Mucosa of rectum (tissue), 2 donors: ENCODE results near the gene CXCR5.

ENCODE experiments used
- H3K27ac ChIP-seq, 2 donors: one replicate each; pipeline ENCODE4 v1.7.0; 2013; ENCODE audit warnings: inconsistent platforms in 2 of 2, low read depth in 2 of 2, low read length in 2 of 2
- H3K27me3 ChIP-seq, 2 donors: one replicate each; pipeline ENCODE4 v1.7.0; 2013; ENCODE audit warnings: low read length in 2 of 2; ENCODE audit not compliant: control insufficient read depth in 2 of 2, insufficient read depth in 2 of 2
- H3K36me3 ChIP-seq, 2 donors: one replicate each; pipeline ENCODE4 v1.7.0; 2013; ENCODE audit warnings: low read length in 2 of 2; ENCODE audit not compliant: control insufficient read depth in 2 of 2, insufficient read depth in 2 of 2
- H3K4me1 ChIP-seq, 2 donors: one replicate each; pipeline ENCODE4 v1.7.0; 2013; ENCODE audit warnings: low read length in 2 of 2, mild to moderate bottlenecking in 1 of 2; ENCODE audit not compliant: control insufficient read depth in 2 of 2, insufficient read depth in 2 of 2
- H3K4me3 ChIP-seq, 2 donors: one replicate each; pipeline ENCODE4 v1.7.0; 2013; ENCODE audit warnings: low read length in 2 of 2
- H3K9ac ChIP-seq, 2 donors: one replicate each; pipeline ENCODE4 v1.7.0; 2013; ENCODE audit warnings: low read length in 2 of 2, low read depth in 1 of 2, mild to moderate bottlenecking in 1 of 2
- H3K9me3 ChIP-seq, 2 donors: one replicate each; pipeline ENCODE4 v1.7.0; 2013; ENCODE audit warnings: low read length in 2 of 2; ENCODE audit not compliant: control insufficient read depth in 2 of 2
- donor health status: healthy.
- donor health status: Normal muscosa, but diverticular disease.

Gene CXCR5

DNA sequence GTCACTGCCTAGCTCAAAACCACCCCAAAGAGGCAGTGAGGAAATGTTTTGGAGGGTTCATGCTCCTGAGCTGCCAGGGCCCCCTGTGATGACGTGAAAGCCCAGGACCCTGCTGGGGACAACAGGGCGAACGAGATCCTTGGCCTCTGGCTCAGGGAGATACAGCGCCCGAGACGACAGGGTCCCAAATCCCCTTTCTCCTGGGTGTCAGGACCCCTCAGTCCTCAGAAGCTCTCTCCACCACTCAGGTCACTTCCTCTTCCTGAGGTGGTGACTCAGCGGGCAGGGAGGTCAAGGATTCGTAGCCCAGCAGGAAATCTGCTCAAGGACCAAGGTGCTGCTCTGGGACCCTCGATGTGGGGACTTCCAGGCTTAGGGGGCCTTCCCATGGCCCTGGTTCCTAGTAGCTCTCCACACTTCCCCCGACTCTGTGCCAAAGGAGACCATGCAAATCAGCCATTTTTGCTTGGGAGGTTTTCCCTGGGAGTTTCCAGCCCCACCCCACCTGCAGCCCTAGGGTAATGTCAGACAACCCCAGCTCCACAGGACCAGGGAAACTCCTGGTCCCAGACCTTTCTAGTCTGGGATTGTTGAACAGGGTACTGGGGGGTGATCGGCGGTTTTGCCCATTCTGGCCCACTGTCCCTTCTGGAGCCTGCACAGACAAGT is 29.2 kb downstream of the CXCR5 start:
- Histone ChIP-seq H3K9me3 (no peaks in the 10 kb centered on the region), H3K4me1 (peaks cover 68 to 81% of the 10 kb centered on the region in 2 donors), H3K27ac (peak overlapping the region; percentile 83 to 88), H3K36me3 (peaks cover 3 to 4% of the 10 kb centered on the region in 2 donors), H3K27me3 (no peaks in the 10 kb centered on the region), H3K9ac (peak overlapping the region; percentile 61), H3K4me3 (peak overlapping the region; percentile 15 to 28)

DNA sequence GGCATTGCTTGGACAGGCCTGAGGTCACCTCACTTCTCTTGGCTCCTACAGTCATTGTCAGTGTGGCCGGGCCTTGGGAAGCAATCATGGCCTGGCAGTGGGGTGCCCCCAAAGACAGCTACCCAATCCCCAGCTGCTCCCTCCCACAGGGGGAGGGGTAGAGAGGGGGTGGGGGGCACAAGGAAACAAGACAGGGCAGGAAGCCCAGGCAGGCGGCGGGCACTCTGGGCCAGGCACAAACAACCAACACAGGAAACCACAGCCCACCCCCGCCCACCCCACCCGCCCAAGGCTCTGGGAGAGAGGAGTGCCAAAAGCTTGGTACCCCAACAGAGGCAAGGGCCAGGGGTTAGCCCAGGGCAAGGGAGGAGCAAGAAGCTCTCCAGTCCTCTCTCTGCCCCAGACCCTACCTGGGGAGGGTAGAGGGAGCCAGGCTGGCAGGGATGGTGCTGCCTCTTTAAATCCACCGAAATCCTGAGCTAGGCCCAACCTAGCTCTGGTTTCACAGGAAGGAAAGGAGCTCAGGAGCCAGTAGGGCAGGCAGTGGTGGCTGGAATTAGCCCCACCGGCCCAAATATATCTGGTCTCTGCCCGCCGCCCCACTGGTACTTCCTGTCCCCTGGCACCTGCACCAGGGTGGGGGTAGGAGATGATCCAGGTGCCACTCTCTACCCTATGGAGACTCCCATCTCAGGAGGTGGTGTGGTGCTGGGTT is 29.9 kb downstream of the CXCR5 start:
- no peaks in the 10 kb centered on the region for H3K36me3 ChIP-seq
- peak overlapping the region; percentile 83 to 94 for H3K27ac ChIP-seq
- no peaks in the 10 kb centered on the region for H3K27me3 ChIP-seq
- peak overlapping the region; percentile 11 to 26 for H3K4me3 ChIP-seq
- no peaks in the 10 kb centered on the region for H3K9me3 ChIP-seq
- H3K4me1 ChIP-seq: peaks cover 73 to 87% of the 10 kb centered on the region in 2 donors
- H3K9ac ChIP-seq: peak overlapping the region in 1 of 2 donors; percentile 61

DNA sequence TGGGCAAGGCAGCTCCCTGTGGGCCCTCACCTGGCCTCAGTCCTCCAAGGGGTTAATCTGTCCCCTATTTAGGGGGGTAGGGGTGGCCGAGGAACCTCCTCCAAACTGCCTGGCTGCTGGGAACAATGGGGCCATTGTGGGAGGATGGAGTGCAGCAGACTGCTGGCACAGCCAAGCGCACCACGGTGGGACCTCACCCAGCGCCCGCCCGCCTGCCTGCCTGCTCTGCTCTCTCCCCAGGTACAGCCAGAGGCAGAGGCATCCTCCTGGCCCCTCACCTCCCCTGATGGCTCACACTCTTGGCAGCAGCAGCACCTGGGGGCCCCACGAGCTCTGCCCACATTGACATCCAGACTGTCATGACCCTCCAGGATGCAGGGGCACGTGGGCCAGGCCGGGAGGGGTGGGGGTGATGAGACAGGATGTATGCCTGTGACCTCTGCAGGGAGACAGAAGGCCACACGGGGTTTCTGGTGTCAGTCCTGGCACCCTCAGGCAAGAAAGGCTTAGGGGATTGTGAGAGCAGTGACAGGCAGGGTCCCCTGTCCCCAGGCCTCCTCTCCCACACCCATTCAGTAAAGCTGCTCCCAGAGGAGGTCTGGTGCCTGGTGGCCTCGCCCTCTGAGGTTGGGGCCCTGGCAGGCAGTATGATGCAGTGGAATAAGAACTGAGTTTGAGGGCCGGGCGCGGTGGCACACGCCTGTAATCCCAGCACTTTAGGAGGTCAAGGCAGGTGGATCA is 30.7 kb downstream of the CXCR5 start:
- Histone ChIP-seq H3K27me3 (no peaks in the 10 kb centered on the region), H3K36me3 (no peaks in the 10 kb centered on the region), H3K4me1 (peaks cover 79 to 94% of the 10 kb centered on the region in 2 donors), H3K9ac (peak overlapping the region in 1 of 2 donors; percentile 28), H3K27ac (peak overlapping the region; percentile 57 to 94), H3K9me3 (no peaks in the 10 kb centered on the region), H3K4me3 (peak overlapping the region in 1 of 2 donors; percentile 26)

DNA sequence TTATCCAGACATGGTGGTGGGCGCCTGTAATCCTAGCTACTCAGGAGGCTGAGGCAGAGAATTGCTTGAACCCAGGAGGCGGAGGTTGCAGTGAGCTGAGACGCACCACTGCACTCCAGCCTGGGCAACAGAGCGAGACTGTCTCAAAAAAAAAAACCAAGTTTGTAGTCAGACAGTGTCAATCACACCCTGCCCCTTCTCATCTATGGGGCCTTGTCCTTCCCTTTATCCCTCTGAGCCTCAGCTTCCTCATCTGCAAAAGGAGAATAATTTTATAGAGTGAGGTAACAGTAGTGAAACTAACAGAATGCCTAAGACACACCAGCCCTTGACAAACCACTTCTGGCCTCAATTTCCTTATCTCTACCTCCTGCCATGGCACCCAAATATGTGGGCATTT is 31.3 kb downstream of the CXCR5 start:
- H3K4me1 ChIP-seq: peaks cover 81 to 94% of the 10 kb centered on the region in 2 donors
- no peak overlapping the region for H3K9ac ChIP-seq
- no peaks in the 10 kb centered on the region for H3K9me3 ChIP-seq
- no peaks in the 10 kb centered on the region for H3K36me3 ChIP-seq
- no peaks in the 10 kb centered on the region for H3K27me3 ChIP-seq
- no peak overlapping the region for H3K4me3 ChIP-seq
- peak overlapping the region; percentile 57 to 94 for H3K27ac ChIP-seq

DNA sequence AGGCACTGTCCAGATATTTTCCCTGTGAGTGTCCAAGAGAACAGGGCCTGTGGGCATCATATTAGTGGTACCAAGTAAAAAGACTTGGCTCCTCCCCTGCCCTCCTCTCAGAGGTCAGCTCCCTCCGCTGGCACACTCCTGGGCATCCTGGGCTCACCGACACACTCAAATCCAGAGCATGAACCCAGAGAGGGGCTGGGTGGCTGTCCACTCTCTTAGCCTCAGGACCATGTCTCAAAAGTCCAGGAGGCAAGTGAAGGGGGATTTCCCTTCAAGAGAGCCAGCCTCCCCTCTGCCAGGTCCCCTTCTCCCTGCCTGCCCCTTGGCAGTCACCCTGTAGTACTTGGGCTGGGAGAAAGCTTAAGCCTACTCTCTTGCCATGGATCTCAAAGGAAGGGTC is 31.7 kb downstream of the CXCR5 start:
- H3K27ac ChIP-seq: peak overlapping the region; percentile 17 to 94
- no peaks in the 10 kb centered on the region for H3K27me3 ChIP-seq
- H3K36me3 ChIP-seq: no peaks in the 10 kb centered on the region
- H3K4me1 ChIP-seq: peaks cover 81 to 95% of the 10 kb centered on the region in 2 donors
- H3K9ac ChIP-seq: no peak overlapping the region
- H3K9me3 ChIP-seq: no peaks in the 10 kb centered on the region
- H3K4me3 ChIP-seq: no peak overlapping the region

DNA sequence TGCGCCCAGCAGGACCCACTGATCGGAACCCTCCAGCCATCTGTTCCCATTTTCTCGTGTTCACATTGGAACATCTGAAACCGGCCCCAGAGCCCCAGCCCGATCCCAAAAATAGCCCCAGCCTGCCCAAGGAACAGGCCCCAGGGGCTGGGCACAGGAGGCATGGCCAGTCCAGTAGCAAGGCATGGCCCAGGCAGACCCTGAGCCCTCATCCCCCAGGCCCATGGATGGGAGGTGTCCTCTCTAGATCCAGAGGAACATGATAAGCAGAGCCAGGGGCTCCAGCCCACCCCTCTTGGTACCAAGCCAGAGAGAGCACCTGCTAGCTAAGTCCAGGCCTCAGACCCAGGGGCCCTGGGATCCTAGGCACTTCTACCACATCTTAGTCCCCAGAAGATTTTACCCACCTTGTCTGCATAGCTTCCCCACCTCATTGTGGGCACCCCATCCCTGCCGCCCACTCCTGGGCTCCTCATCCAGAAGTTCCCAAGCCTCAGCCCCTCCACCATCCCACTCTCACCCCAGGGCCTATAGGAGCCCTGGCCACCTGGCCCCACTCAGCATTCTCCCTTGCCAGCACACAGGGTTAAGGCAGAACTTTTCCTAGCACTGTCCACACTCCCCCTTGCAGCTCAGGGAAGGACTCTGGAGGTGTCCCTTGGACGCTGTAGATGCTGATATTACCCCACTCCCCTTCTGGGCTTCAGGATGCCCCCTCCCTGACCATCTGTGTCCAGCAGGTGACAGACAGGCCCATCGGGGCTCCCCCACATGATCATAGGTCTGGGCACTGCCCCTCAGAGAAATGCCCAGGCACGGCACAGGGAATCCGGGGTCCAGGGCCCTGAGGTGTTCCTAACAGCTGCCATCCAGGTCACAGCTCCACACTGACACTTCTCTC is 32.5 kb downstream of the CXCR5 start:
- no peaks in the 10 kb centered on the region for H3K36me3 ChIP-seq
- H3K27ac ChIP-seq: peak overlapping the region; percentile 93 to 94
- peak overlapping the region in 1 of 2 donors; percentile 34 for H3K4me3 ChIP-seq
- H3K9ac ChIP-seq: peak overlapping the region; percentile 32 to 60
- H3K4me1 ChIP-seq: peaks cover 87 to 96% of the 10 kb centered on the region in 2 donors
- H3K9me3 ChIP-seq: no peaks in the 10 kb centered on the region
- H3K27me3 ChIP-seq: no peaks in the 10 kb centered on the region

DNA sequence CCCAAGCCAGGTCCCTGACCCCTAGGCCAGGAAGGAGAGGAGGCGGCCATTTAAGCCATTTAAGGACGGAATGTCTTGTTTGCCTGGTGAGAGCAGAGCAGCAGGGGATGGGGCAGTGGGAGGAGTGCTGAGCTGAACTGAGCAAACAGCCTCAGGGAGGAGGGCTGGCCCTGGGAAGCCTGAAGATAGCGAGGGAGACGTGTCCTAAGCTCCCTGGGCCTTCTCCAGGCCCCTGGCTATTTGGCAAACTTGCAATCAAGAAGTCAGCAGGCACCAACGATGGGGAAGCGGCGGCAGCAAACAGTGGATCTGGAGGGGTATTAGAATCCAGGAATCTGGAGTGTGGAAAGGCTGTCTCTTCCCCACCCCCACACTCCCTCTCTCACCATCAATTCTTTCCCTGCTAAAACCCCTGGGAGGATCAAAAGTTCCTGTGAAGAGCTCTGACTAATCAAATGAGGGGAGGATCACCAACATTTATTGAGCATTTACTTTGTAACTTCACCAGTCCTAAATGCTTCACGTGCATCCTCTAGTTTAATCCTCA is 33.2 kb downstream of the CXCR5 start:
- peak overlapping the region; percentile 32 to 60 for H3K9ac ChIP-seq
- no peaks in the 10 kb centered on the region for H3K36me3 ChIP-seq
- H3K27me3 ChIP-seq: no peaks in the 10 kb centered on the region
- H3K27ac ChIP-seq: peak overlapping the region; percentile 93 to 94
- H3K4me1 ChIP-seq: peaks cover 87 to 96% of the 10 kb centered on the region in 2 donors
- H3K9me3 ChIP-seq: no peaks in the 10 kb centered on the region
- peak overlapping the region in 1 of 2 donors; percentile 34 for H3K4me3 ChIP-seq

DNA sequence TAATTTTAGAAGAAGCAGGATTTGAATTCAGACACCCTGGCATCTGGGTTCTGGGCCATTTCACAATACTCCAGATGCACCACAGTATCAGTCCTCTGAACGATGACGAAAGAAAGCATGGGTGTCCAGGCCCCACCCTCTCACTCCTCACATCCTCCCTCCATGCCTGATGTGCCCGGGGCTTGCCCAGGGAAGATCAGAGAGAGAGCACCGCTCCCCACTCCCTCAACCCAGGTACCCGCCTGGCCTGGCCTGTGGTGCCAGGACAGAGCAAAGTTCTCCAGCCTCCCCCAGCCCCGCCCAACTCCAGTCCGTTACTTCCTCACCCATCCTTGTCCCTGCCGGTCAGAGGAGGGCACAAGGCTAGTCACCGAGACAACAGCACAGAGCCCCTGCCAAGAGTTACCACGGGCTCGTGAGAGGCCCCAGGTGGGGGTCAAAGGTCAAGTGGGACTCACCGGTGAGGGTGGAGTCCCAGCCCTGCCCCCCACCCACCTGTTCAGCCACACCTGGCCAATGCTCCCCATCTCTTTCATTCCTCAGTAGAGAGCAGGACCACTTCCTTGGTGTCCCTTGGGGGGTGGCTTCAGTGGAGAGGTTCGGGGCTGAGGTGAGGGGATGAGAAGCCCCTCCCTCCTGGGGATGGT is 33.9 kb downstream of the CXCR5 start:
- no peaks in the 10 kb centered on the region for H3K27me3 ChIP-seq
- peak overlapping the region; percentile 93 to 94 for H3K27ac ChIP-seq
- peak overlapping the region; percentile 52 to 68 for H3K9ac ChIP-seq
- H3K4me3 ChIP-seq: peak overlapping the region; percentile 30 to 61
- peaks cover 87 to 96% of the 10 kb centered on the region in 2 donors for H3K4me1 ChIP-seq
- no peaks in the 10 kb centered on the region for H3K36me3 ChIP-seq
- no peaks in the 10 kb centered on the region for H3K9me3 ChIP-seq

DNA sequence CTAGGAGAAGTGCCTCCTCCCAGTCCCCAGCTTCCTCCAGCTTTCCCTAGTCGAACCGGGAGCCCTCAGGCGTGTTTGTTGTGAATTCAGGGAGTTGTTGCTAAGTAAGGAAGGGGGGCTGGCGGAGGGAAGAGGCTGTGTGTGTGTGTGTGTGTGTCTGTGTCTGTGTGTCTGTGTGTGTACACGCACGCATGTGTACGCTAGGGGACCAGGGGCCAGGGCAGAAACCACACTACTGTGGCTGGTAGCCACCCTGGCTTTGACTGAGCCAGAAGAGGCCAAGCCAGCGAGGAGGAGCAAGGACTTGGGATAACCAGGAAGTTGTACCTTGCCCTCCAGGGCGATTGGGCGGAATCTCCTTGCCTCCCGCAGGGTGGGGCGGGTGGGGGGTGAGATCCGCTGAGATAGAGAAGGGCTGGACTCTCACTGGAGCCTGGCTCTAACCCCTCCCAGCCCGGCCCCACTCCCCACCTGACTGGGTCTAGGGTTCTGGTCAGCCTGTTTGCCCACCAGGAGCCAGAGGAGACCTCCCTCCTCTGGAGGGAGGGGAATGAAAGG is 34.5 kb downstream of the CXCR5 start:
- peaks cover 87 to 96% of the 10 kb centered on the region in 2 donors for H3K4me1 ChIP-seq
- peak overlapping the region; percentile 68 to 84 for H3K9ac ChIP-seq
- peak overlapping the region; percentile 93 to 94 for H3K27ac ChIP-seq
- no peaks in the 10 kb centered on the region for H3K36me3 ChIP-seq
- no peaks in the 10 kb centered on the region for H3K27me3 ChIP-seq
- no peaks in the 10 kb centered on the region for H3K9me3 ChIP-seq
- peak overlapping the region; percentile 34 to 61 for H3K4me3 ChIP-seq
